ENCODE measurements around the gene ZPBP2. TPM values are rescaled to one million over a fixed set of nuclear protein-coding genes. Genes with fewer than 3 reads are reported as not detected.
"Not testable (repeated sequence)": the region's sequence is repeated elsewhere in the genome, so short reads cannot be mapped to it uniquely, and the experiment has no call there.

ZPBP2 gene, protein sequence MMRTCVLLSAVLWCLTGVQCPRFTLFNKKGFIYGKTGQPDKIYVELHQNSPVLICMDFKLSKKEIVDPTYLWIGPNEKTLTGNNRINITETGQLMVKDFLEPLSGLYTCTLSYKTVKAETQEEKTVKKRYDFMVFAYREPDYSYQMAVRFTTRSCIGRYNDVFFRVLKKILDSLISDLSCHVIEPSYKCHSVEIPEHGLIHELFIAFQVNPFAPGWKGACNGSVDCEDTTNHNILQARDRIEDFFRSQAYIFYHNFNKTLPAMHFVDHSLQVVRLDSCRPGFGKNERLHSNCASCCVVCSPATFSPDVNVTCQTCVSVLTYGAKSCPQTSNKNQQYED
- total RNA-seq, result not detected in 2 replicates

DNA sequence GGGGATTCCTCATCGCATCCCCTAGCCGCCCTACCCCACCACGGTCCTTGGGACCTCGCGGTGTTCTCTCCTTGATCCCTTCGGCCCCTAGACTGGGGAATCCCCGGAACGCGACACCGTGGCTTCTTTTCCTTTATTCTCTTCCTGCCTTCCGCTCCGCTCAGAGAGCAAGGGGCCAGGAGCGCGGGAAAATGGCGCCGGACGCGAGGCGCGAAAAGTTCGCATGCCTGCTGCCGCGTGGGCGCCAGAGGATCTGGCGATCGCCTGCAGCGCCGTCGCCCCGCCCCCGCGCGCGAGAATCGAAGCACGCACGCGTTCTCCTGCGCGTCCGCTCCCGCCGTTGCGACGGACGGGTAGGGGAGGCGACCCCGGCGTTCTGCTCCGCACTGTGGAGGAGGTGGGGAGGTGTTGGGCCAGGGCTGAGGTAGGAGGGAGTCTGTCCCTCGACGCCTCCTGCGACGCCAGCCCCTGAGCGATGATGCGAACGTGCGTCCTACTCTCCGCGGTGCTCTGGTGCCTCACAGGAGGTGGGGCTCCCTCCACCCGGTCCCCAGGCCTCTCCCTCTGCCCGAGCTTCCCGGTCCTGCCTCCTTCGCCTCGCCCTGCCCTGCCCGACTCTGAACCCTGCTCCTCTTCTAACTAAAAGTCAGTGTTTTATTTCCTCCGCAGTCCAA, at the start of gene ZPBP2:
ZPBP2 (plus strand) TSS at position 323 of the 674 bp plus-strand sequence; CDS start at position 476, 153 bp downstream.
- DNase-seq, result no peak

DNA sequence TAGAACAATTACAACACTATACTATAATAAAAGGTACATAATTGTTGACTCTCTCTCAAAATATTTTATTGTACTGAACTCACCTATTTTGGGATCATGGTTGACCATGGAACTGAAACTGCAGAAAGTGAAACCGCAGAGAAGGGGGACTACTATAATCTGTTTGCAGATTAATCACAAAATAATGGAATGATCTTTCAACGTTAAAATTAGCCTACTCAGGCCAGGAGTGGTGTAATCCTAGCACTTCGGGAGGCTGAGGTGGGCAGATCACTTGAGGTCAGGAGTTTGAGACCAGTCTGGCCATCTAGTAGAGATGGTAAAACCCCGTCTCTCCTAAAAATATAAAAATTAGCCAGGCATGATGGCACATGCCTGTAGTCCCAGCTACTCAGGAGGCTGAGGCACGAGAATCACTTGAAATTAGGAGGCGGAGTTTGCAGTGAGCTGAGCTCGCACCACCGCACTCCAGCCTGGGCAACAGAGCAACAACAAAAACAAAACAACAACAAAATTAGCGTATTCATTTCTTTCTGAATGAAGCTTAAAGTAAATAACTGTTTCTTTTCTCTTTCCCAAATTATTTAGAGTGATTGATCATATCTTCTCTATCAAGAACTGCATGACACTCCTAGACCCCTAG, 49.5 kb upstream of the ZPBP2 start:
- DNase-seq, result no peak

DNA sequence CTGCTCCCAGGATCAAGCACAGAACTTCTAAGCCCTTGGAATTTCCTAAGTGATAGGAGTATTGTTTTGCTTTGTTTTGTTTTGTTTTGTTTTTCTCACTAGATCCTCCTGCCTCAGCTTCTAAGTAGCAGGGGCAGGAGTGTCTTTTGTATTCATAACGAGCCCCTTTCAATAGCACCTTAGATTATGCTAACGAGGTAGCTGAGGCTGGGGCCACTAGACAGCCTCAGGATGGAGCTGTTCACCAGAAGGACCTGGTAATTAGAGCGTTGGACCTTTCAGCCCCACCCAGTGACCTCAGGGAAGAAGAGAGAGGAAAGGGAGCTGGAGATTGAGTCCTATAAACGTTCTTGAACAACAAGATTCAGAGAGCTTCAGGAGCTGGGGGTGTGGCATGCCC, 47.5 kb upstream of the ZPBP2 start:
- no peak for DNase-seq

DNA sequence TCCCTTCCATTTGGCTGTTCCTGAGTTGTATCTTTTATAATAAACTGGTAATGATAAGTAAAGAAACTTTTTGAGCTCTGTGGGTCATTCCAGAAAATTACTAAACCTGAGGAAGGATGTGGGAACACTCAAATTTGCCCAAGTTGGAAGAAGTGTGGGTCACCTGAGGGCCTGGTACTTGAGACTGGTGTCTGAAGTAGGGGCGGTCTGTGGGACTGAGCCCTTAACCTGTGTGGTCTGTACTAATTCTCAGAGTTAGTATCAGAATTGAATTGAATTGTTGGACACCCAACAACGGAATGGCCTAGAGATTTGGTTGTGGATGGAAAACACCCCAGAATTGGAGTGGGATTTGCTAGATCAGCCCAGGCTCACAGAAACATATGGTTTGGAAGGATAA, 47.0 kb upstream of the ZPBP2 start:
- DNase-seq, result no peak

DNA sequence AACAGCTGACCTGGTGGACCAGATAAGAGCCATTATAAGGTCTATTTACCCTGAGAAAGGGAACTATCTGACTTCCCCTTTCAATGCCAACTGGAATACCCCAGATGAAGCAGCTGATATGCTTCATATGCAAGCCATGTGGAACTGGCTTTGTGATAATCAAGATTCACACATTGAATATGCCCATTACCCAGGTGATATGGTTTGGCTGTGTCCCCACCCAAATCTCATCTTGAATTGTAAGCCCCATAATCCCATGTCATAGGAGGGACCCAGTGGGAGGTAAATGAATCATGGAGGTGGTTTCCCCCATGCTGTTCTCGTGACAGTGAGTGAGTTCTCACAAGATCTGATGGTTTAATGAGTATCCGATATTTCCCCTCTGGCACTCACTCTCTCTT, 46.0 kb upstream of the ZPBP2 start:
- no peak for DNase-seq

DNA sequence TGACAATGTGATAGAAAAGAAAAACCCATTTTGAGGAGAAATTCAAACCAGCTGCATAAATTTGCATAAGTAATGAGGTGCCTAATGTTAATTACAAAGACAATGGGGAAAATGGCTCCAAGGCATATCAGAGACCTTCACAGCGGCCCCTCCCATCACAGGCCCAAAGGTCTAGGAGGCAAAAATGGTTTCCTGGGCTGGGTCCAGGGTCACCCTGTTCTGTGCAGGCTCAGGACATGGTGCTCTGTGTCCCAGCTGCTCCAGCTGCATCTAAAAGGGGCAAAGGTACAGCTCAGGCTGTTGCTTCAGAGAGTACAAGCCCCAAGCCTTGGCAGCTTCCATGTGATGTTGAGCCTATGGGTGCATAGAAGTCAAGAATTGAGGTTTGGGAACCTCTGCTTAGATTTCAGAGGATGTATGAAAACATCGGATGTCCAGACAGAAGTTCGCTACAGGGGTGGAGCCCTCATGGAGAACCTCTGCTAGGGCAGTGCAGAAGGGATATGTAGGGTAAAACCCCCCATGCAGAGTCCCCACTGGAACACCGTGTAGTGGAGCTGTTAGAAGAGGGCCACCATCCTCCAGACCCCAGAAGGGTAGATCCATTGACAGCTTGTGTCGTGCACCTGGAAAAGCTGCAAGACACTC, 44.5 kb upstream of the ZPBP2 start:
- no peak for DNase-seq

DNA sequence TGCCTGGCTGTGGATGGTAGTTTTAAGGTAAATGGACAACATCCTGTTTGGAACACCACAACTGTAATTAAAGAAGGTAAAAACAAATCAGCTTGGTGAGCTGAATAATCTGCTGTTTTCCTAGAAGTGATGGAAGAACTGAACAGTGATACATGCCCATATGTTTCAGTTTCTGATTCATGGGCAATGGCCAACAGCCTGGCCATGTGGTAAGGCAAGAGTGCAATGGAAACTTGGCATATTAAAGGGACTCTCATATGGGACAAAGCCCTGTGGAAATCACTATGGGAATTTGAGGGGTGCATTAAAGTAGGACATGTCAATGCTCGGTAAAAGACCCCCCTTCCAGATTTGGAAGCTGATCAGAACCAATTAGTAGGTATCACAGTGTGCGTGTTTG, 41.7 kb upstream of the ZPBP2 start:
- DNase-seq, result no peak

DNA sequence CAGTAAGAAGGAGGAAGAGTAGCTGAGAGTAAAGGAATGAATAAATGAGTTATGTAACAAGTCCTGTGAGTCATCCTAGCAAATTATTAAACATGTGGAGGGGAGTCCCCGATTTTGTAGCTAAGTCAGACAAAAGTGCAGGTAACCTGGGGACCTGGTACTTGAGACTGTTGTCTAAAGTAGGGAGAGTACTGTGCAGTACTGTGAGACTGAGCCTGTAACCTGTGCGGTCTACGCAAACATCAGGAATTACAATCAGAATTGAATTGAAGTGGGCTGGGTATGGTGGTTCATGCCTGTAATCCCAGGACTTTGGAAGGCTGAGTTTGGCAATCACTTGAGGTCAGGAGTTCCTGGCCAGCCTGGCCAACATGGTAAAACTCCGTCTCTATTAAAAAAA, 39.6 kb upstream of the ZPBP2 start:
- no peak for DNase-seq

DNA sequence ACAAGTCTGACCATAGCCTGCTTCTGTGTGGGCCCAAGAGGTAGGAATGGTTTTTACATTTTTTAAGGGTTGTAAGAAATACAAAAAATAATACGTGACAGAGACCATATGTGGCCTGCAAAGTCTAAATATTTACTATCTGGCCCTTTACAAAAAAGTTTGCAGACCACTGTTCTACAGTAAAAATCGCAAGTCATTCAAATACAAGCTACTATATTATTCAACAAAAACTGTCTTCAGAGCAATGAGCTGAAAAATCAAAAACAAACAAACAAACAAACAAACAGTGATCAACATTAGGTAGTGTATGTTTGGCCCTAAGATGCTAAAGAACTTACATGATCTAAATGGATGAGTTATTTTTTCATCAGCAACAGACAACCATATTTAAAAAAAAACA, 36.4 kb upstream of the ZPBP2 start:
- no peak for DNase-seq

DNA sequence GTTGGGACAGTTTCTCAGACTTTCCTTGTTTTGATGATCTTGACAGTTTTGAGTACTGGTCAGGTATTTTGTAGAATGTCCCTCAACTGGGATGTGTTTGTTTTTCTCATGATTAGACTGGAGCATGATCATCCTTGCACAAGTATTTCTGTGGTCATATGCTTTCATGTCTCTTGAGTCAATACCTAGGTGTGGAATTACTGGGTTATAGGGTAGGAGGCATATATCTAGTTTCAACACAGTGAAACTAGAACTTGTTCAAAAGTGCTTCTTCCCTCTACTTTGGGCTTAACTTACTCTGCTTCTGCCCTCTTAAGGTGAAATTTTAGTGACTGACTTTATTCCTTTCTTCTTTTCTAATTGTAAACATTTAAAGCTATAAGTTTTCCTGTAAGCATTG, 34.0 kb upstream of the ZPBP2 start:
- no peak for DNase-seq

DNA sequence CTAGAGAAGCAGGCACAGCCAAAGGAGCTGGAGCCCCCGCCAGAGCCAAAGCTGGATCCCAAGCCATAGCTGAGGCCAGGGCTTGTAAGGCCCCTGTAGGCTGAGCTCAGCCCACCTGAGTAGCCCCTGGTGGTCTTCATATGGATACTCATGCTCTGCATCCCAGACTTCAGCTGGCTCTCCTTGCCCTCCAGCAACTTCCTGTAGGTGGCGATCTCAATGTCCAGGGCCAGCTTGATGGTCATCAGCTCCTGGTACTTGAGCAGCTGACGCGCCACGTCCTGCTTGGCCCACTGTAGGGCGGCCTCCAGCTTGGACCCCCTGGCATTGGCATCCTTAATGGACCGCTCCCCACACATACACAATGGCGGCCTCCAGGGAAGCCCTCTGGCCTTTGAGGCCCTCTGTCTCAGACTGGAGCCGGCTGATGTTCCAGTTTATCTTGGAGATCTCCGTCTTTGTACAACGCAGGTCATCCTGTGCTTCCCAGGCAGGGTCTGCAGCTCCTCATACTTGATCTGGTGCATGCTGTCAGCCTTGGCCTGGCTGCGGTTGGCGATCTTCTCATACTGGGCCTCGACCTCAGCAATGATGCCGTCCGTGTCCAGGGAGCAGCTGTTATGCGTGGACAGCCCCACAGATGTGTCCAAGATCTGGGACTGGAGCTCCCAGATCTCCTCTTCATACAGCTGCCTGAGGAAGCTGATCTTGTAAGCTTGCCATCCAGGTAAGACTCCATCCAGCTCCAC, 32.8 kb upstream of the ZPBP2 start:
- DNase-seq, result no peak

DNA sequence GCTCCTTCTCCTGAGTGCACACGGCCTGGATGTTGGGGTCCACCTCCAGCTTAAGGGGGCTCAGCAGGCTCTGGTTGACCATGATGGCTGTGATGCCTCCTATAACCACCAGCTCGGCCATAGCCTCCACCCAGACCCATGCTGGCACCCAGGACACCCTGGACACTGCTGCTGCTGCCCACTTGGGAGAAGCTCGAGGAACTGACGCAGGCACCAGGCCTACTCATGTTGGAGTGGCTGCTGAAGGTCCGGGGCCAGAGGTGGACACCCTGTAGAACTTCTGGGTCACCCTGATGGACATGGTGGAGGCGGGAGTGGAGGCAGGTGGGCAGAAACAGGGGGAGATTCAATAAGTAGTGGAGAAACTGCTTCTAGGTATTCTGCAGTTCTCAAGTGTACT, 31.9 kb upstream of the ZPBP2 start:
- no peak for DNase-seq

DNA sequence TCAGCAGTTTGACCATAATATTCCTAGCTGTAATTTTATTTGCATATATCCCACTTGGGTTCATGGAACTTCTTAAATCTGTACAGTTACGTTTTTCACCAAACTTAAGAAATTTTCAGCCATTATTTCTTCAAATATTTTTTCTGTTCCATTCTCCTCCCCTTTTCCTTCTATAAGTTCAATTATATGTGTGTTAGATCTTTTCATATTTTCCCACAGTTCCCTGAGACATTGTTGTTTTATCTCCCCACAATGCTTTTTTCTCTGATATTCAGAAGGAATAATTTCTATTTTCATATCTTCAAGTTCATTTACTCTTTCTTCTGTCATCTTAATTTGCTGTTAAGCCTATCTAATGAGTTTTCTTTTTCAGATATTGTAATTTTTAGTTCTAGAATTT, 29.9 kb upstream of the ZPBP2 start:
- DNase-seq, result no peak

DNA sequence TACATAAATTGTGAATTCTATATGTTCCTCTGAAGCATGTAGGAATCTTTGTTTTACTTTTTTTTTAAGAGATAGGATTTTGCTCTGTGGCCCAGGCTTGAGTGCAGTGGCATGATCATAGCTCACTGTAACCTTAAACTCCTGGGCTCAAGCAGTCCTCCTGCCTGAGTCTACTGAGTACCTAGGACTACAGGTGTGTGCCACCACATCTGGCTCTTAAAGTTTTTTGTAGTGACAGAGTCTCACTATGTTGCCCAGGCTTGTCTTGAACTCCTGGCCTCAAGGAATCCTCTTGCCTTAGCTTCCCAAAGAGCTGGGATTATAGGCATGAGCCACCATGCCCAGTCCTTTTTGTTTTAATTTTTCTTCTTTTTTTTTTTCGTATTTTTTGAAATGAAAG, 29.2 kb upstream of the ZPBP2 start:
- DNase-seq, result no peak

DNA sequence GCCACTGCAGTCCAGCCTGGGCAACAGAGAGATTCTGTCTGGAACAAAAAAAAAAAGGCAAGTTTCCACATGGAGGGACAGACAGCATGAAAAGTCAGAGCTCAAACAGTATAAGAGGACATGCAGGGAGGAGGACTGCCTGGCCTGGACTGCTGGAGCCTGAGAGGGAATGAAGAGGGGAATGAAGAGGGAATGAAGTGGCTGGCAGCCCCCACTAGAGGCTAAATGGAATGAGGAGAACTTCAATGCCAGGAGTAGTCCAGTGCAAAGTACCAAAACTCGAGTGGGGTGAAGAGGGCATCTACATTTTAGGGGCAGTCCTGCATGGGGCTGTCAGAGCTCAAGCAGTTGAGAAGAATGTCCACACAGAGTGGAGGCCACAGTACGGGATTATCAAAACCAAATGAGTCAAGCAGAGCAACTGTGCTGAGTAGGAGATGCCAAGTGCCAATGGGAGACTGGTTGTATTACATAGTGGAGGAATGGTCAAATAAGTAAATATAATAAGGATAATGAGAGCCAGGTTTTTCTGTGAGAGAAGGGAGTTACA, 26.8 kb upstream of the ZPBP2 start:
- no peak for DNase-seq

DNA sequence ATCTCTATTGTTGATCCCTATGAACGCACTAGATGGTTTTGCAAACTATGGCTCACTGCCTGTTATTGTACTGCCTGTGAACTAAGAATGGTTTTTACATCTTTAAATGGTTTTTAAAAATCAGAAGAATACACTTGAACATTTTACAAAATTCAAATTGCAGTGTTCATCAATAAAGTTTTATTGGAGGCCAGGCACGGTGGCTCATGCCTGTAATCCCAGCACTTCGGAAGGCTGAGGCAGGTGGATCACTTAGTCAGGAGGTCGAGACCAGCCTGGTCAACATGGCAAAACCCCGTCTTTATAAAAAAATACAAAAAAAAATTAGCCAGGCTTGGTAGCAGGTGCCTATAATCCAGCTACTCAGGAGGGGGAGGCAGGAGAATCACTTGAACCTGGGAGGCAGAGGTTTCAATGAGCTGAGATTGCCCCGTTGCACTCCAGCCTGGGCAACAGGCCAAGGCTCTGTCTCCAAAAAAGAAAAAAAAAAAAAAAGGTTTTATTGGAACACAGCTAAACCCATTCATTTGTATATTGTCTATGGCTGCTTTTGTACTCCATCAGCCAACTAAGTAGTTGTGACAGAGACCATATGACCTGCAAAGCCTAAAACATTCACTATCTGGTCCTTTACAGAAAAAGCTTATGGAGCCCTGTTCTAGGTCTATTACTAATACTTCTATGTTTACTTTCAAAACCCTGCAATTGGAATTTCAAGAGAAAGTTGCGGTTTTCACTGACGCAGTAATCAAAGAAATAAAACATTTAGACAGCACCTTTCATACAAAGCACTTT, 22.8 kb upstream of the ZPBP2 start:
- no peak for DNase-seq

DNA sequence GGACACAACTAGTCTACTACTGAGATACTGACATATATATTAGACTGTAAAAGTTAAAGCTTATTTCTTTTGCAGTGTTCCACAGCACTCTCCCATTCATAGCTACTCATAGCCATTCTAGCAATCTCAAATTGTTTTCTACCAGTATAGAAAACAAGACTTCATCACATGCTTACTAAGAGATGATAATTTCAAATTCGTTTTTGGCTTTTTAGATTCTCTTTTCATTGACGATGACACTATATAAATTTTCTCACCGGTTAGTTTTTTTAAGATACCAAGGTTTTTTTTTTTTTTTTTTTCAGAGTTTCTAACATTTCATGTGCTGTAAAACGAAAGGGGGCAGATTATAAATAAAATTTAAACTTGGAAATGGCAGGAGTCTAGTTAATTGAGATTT, 21.8 kb upstream of the ZPBP2 start:
- DNase-seq, result no peak

DNA sequence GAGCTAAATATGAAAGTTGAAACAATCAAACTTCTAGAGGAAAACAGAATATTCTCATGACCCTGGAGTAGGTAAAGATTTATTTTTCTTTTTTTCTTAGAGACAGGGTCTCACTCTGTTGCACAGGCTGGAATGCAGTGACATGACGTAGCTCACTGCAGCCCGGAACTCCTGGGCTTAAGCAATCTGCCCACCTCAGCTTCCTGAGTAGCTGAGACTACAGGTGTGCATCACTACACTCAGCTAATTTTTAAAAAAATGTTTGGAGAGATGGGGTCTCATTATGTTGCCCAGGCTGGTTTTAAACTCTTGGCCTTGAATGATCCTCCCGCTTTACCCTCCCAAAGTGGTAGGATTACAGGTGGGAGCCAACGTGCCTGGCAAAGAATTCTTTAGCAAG, 19.4 kb upstream of the ZPBP2 start:
- no peak for DNase-seq

DNA sequence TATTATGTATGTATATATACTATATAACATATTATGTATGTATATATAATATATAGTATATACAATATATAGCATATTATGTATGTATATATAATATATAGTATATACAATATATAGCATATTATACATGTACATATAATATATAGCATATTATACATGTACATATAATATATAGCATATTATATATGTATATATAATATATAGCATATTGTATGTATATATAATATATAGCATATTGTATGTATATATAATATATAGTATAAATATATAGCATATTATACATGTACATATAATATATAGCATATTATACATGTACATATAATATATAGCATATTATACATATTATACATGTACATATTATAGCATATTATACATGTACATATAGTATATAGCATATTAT, 17.8 kb upstream of the ZPBP2 start:
- not testable (repeated sequence) for DNase-seq

DNA sequence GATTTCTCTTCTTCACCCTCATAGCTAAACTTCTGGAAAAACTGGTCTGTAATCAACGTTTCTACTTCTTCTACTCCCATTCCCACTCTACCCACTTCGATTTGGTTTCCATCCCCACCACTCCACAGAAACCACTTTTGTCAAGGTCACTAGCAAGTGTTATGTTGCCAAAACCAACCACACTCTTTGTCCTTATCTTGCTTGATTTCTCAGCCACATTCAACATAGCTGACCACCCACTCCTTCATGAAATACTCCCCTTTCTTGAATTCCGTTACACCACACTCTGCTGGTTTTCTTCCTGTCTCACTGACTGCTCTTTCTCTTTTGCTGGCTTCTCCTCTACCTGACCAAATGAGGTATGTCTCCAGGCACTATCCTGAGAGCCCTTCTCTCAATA, 15.8 kb upstream of the ZPBP2 start:
- no peak for DNase-seq

DNA sequence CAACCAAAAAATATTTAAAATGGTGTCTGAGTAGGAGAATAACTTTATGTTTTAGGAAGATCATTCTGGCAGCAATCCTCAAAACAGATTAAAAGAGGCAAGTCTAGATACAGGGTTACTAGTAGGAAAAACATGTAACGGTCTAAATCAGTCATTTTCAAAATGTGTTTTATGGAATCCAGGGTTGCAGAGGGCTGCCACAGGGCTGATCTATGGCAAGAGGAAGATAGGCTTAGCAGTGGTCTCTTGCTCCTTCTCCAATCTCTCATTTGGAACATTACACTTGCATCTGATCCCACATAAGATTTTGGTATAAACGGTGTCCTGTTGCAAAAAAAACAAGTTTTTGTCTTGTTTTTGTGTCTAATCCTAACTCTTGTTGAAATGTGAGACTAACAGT, 13.1 kb upstream of the ZPBP2 start:
- DNase-seq, result no peak

All from dermis blood vessel endothelial cell (primary cell).